HG03097 (cell line): ENCODE results near the gene GPR156.
"Not testable (repeated sequence)": the region's sequence is repeated elsewhere in the genome, so short reads cannot be mapped to it uniquely, and the experiment has no call there.

Experiments
- ATAC-seq: cut with Tn5 transposase; IDR thresholded peaks from one replicate; pipeline ENCODE4 v1.9.1; 2021; ENCODE audit not compliant: unreplicated experiment, low FRiP score

The GPR156 gene

DNA sequence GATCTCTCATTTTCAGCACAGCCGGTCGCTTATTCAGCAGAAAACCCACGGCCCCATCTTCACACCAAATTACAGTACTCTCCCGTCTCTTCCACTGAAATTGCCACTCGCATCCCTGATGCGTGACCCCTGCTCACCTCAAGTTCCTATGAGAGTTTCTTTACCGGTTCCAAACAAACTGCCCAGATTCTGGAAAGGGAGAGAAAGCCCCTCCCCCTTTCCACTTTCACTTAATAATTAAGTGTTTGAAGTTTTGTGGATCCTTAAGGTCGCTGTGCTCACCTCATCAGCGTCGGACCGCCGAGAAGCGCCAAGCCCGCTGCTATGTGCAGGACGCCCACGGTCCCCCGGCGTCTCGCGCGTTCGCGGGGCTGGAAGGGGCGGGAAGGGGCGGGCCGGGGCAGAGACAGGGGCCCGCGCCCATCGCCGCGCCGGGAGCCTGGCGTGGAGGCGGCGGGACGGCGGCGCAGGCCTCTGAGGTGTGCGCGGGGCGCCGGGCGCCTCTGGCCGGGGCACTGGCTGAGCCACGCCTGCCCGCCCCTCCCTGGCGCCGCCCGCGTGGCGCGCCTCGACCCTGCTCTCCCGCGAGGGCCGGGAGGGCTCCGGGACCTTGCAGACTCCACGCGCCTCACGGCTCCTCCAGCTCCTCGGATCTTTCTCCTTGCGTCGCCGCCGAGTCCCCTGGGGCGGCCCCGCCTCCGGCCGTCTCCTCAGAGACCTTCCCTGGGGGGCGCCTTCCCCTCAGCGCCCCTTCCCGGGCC lies at the start of gene GPR156:
GPR156 (minus strand) TSS at position 476 of the 761 bp plus-strand sequence. CDS start 41,124 bp downstream, outside the sequence.
- no peak for ATAC-seq

DNA sequence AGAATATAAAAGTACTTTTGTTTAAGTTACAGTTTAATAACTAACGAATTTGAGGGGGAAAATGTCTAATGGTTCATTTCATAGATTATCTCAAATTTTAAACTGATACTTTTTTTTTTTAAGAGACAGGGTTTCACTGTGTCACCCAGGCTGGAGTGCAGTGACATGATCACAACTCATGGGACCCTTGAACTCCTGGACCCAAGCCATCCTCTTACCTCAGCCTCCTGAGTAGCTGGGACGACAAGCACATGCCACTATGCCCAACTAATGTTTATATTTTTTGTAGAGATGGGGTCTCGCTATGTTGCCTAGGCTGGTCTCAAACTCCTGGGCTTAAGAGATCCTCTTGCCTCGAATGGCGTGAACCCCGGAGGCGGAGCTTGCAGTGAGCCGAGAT lies 47.6 kb upstream of the GPR156 start:
- ATAC-seq = no peak

DNA sequence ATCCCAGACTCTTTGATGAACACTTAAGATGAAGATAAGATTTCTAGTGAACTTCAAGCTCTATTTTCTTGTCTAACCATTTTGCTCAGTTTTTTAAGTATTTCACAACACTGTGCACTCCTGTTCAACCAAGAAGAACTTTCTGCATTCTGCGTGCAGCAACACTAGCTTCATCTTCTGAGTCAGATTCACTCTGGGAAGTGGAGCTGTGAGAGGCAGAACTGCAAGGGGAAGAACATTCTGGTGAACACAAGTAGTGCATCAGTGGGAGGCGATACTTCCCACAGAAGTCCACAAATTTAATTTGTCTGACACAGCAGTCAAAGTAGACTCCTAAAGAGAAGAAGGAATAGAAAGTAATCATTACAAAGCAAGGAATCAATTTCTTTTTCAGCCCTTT lies 46.1 kb upstream of the GPR156 start:
- ATAC-seq = no peak

GRCh38 chr3:120326784-120327183 lies 41.8 kb upstream of the GPR156 start:
- no peak for ATAC-seq

GRCh38 chr3:120324190-120324589 lies 39.2 kb upstream of the GPR156 start:
- ATAC-seq = no peak

- ATAC-seq = not testable (repeated sequence)
Observed at GRCh38 chr3:120323761-120324160, 38.7 kb upstream of the GPR156 start.

- ATAC-seq = no peak
Observed at GRCh38 chr3:120311863-120312794, 27.1 kb upstream of the GPR156 start.

GRCh38 chr3:120306519-120307455 lies 21.8 kb upstream of the GPR156 start:
- no peak for ATAC-seq

- no peak for ATAC-seq
Observed at GRCh38 chr3:120304616-120305015, 19.6 kb upstream of the GPR156 start.

- ATAC-seq = no peak
Observed at GRCh38 chr3:120302361-120302760, 17.3 kb upstream of the GPR156 start.

DNA sequence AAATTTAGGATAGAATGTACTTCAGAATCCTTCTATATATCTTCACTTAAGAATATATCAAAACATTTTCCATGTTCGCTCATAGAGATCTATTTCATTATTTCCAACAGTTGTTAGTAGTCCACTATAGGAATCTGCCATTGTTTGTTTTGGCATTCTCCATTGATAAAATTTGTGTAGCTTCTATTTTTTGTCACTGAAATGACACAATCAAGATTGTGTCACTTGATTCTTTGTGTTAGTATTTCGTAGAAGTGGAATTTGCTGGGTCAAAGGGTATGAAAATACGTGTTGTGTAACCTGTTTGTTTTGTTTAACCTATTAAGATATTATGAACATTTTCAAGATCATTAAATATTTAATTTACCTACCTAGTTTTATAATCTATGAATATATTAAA lies 15.9 kb upstream of the GPR156 start:
- ATAC-seq = no peak

- no peak for ATAC-seq
Observed at GRCh38 chr3:120299403-120299802, 14.4 kb upstream of the GPR156 start.

GRCh38 chr3:120298996-120299395 lies 14.0 kb upstream of the GPR156 start:
- no peak for ATAC-seq

- not testable (repeated sequence) for ATAC-seq
Observed at GRCh38 chr3:120291552-120291951, 6.5 kb upstream of the GPR156 start.

DNA sequence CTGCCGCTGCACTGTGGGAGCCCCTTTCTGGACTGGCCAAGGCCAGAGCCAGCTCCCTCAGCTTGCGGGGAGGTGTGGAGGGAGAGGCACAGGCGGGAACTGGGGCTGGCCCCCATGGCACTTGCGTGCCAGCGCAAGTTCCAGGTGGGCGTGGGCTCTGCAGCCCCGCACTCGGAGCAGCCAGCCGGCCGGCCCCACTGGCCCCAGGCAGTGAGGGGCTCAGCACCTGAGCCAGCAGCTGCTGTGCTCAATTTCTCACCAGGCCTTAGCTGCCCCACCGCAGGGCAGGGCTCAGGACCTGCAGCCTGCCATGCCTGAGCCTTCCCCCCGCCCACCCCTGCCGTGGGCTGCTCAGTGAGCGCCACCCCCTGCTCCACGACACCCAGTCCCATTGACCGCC lies 4.6 kb upstream of the GPR156 start:
- ATAC-seq = no peak

DNA sequence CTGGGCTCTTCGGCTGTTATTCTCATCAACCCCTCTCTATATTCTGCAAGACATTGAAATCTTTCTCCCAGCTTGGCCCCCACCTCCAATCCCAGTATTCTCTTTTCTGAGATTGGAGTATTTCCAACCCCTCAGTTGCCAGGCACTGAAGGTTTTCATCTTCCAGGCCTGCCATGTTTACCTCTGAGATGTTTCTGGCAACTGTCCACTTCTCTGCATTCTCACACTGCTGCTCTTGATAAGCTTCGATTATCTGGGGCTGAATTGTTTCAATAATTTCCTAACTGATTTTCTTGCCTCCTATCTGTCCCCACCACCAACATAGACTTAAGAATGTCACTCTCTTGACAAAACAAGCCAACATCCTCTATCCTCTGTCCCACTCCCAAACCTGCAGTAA lies 1.4 kb upstream of the GPR156 start:
- no peak for ATAC-seq

DNA sequence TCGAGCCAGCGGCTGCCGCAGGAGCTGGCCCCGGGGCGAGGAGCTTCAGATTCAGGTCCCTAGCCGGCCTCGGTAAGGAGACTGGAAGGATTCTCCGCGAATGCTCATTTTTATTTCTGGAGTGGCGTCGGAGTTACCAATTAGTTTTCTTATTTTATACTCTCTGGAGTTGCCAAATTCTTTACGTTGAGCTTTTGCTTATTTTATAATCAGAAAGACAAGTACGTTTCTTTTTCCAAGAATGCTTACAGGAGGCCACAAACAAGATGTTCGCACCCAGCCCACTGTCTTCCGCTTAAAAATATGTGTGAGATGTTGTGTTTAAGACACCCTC lies 453 bp upstream of the GPR156 start:
- no peak for ATAC-seq

- no peak for ATAC-seq
Observed at GRCh38 chr3:120281261-120281660, 3.8 kb downstream of the GPR156 start.

- no peak for ATAC-seq
Observed at GRCh38 chr3:120280566-120280965, 4.5 kb downstream of the GPR156 start.

DNA sequence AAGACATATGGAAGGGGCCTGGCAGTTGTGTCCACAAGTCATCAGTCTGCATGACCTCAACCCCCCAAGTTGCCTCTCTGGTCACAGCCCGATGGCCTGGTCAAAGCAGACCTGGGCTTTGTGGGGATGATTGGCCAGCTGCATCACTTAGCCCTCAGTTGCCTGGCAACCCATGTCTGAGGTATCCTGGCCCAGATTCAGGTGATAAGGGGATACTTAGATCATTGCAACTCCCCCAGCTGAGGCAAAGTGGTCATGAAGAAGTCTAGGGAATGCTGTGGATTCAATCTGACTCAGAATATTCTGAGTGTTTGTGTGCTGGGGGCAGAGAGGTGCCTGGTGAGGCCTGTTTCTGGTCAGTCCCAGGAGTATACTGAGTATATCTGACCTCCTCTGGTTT lies 5.0 kb downstream of the GPR156 start:
- ATAC-seq = no peak

GRCh38 chr3:120276767-120277166 lies 8.3 kb downstream of the GPR156 start:
- ATAC-seq = no peak
